GM10266 (cell line): Measurements from ENCODE around the gene ELL.

ENCODE experiments used
- DNase-seq: peaks from one replicate; pipeline ENCODE4 v3.0.0; 2012; ENCODE audit errors: extremely low spot score
- CTCF ChIP-seq: IDR thresholded peaks from 2 replicates; pipeline ENCODE4 v1.5.1; 2012; ENCODE audit warnings: mild to moderate bottlenecking, low read depth; ENCODE audit not compliant: control insufficient read depth, insufficient read depth; ENCODE audit errors: missing control alignments

The ELL gene

GRCh38 chr19:18422530-18423191, 99.2 kb downstream of the ELL start:
- DNase-seq, result no peak
- TF ChIP-seq CTCF, result no peak

GRCh38 chr19:18421371-18421959, 100.4 kb downstream of the ELL start:
- TF ChIP-seq CTCF, result no peak
- no peak for DNase-seq

- DNase-seq, result no peak
- TF ChIP-seq CTCF, result no peak
Observed at GRCh38 chr19:18420930-18421329, 100.9 kb downstream of the ELL start.

GRCh38 chr19:18419699-18420460, 102.0 kb downstream of the ELL start:
- no peak for DNase-seq
- no peak for TF ChIP-seq CTCF

- peak; percentile 46 for TF ChIP-seq CTCF
- DNase-seq, result peak; percentile 97
Observed at GRCh38 chr19:18419195-18419698, 102.6 kb downstream of the ELL start, which contains the start of gene SSBP4. Gene SSBP4, plus strand, starts transcription at chr19:18419398. Its CDS starts 251 bp downstream, at chr19:18419649.

GRCh38 chr19:18418483-18419194, 103.2 kb downstream of the ELL start:
- DNase-seq, result no peak
- no peak for TF ChIP-seq CTCF
